GM23248 (cell line): ENCODE results near the gene ZBTB43. TPM values are rescaled to one million over a fixed set of nuclear protein-coding genes. Genes with fewer than 3 reads are reported as not detected.
"Not testable (repeated sequence)": the region's sequence is repeated elsewhere in the genome, so short reads cannot be mapped to it uniquely, and the experiment has no call there.

Experiments
- DNase-seq: peaks from one replicate; pipeline ENCODE4 v3.0.0-alpha.2; 2015
- H2AFZ ChIP-seq: fragments of 200-600 bp; sonication (generic); 2 replicates; pipeline ENCODE4 v1.6.1; 2016; ENCODE audit warnings: antibody characterized with exemption
- H3F3A ChIP-seq: fragments of 200-600 bp; sonication (generic); 2 replicates; pipeline ENCODE4 v1.6.1; 2016; ENCODE audit warnings: mild to moderate bottlenecking, antibody characterized with exemption, mixed run types; ENCODE audit not compliant: insufficient read depth
- H3K27ac ChIP-seq: fragments of 200-600 bp; sonication (generic); 2 replicates; pipeline ENCODE4 v1.5.1; 2016; ENCODE audit warnings: mild to moderate bottlenecking
- H3K27me3 ChIP-seq: fragments of 200-600 bp; sonication (generic); replicated peaks from 2 replicates; pipeline ENCODE4 v1.6.1; 2016; ENCODE audit warnings: mild to moderate bottlenecking; ENCODE audit not compliant: insufficient read depth
- H3K36me3 ChIP-seq: fragments of 200-600 bp; sonication (generic); 2 replicates; pipeline ENCODE4 v1.6.1; 2016; ENCODE audit warnings: low read depth, mild to moderate bottlenecking
- H3K4me1 ChIP-seq: fragments of 200-600 bp; sonication (generic); 2 replicates; pipeline ENCODE4 v1.6.1; 2016; ENCODE audit warnings: mild to moderate bottlenecking; ENCODE audit not compliant: insufficient read depth
- H3K4me2 ChIP-seq: fragments of 200-600 bp; sonication (generic); one replicate; pipeline ENCODE4 v1.6.1; 2016; ENCODE audit warnings: mild to moderate bottlenecking; ENCODE audit not compliant: unreplicated experiment
- H3K4me3 ChIP-seq: fragments of 200-600 bp; sonication (generic); 2 replicates; pipeline ENCODE4 v1.5.1; 2016; ENCODE audit warnings: mild to moderate bottlenecking
- H3K79me2 ChIP-seq: fragments of 200-600 bp; sonication (generic); 2 replicates; pipeline ENCODE4 v1.6.1; 2016; ENCODE audit warnings: mild to moderate bottlenecking; ENCODE audit not compliant: insufficient read depth
- H3K9ac ChIP-seq: fragments of 200-600 bp; sonication (generic); 2 replicates; pipeline ENCODE4 v1.6.1; 2016; ENCODE audit warnings: mild to moderate bottlenecking
- H3K9me2 ChIP-seq: fragments of 200-600 bp; sonication (generic); 2 replicates; pipeline ENCODE4 v1.6.1; 2016; ENCODE audit warnings: mixed run types, mild to moderate bottlenecking, moderate library complexity; ENCODE audit not compliant: insufficient read depth
- H3K9me3 ChIP-seq: fragments of 200-600 bp; sonication (generic); one replicate; pipeline ENCODE4 v1.6.1; 2017; ENCODE audit warnings: low read depth
- H4K20me1 ChIP-seq: fragments of 200-600 bp; sonication (generic); 2 replicates; pipeline ENCODE4 v1.6.0; 2016; ENCODE audit not compliant: insufficient read depth
- EZH2 ChIP-seq: fragments of 200-600 bp; sonication (generic); IDR thresholded peaks from 2 replicates; pipeline ENCODE4 v1.6.1; 2018; ENCODE audit warnings: antibody characterized with exemption, mild to moderate bottlenecking; ENCODE audit not compliant: insufficient read depth, poor library complexity, severe bottlenecking
- EZH2phosphoT487 ChIP-seq: fragments of 200-600 bp; sonication (generic); IDR thresholded peaks from 2 replicates; pipeline ENCODE4 v1.6.1; 2018; ENCODE audit warnings: antibody characterized with exemption, moderate library complexity, mild to moderate bottlenecking, low read depth; ENCODE audit not compliant: insufficient read depth
- WGBS, 2 experiments: methylation state at CpG; one replicate each; pipeline ENCODE4 v1.1.6; 2015 to 2017; ENCODE audit warnings: low lambda C conversion rate in 2 of 2, low coverage in 1 of 2; ENCODE audit errors: missing lambda C conversion rate in 2 of 2; 5-methylcytosine and 5-hydroxymethylcytosine counted together
- in situ Hi-C: fragments of 300-500 bp; cut with MboI; formaldehyde crosslinking; loops from 2 replicates; pipeline ENCODE4 v1.15.0; 2020
- polyA plus RNA-seq: library from polyadenylated mRNA; unstranded; fragments of >200 nt; fragmentation: Nextera tagmentation; extraction: Ambion mirVana; gene quantifications from 2 replicates; pipeline ENCODE4 v1.2.1, GENCODE V29; 2016
- total RNA-seq: library from RNA; depleted of rRNA; stranded (reverse); fragments of >200 nt; shearing (Covaris generic); gene quantifications from 2 replicates; pipeline ENCODE4 v1.2.3, GENCODE V29; 2014

ZBTB43 gene
- total and polyA plus RNA-seq, 2 experiments from 2014 or later, result 8.5 to 12.3 TPM

GRCh38 chr9:126806336-126806735, 1.5 kb downstream of the ZBTB43 start:
- H3K4me3 ChIP-seq, result peak overlapping the region; percentile 92
- TF ChIP-seq EZH2phosphoT487, result no peak
- no peak for TF ChIP-seq EZH2
- no peaks in the 10 kb centered on the region for H3K9me2 ChIP-seq
- no peak overlapping the region for H2AFZ ChIP-seq
- DNase-seq, result peak; percentile 72
- H3K9me3 ChIP-seq, result no peaks in the 10 kb centered on the region
- peaks cover 21% of the 10 kb centered on the region for H3F3A ChIP-seq
- peaks cover 64% of the 10 kb centered on the region for H3K79me2 ChIP-seq
- peak overlapping the region; percentile 97 for H3K4me2 ChIP-seq
- H3K4me1 ChIP-seq, result peaks cover 38% of the 10 kb centered on the region
- in situ Hi-C loops, result no loop called here
- H3K27ac ChIP-seq, result peak overlapping the region; percentile 96
- H3K27me3 ChIP-seq, result no peaks in the 10 kb centered on the region
- H4K20me1 ChIP-seq, result peaks cover 5% of the 10 kb centered on the region; the same call in 1 of the 2 replicates
- H3K36me3 ChIP-seq, result peaks cover 4% of the 10 kb centered on the region; the same call in 1 of the 2 replicates
- peak overlapping the region; percentile 95 for H3K9ac ChIP-seq
- 10 to 21% methylated on average over 2 of the region's 2 CpGs for whole genome bisulfite sequencing, 2 experiments

- Histone ChIP-seq H3K27ac (peak overlapping the region; percentile 19; the same call in 1 of the 2 replicates), H3K4me1 (peaks cover 38% of the 10 kb centered on the region), H3K4me3 (no peak overlapping the region), H3K9me2 (no peaks in the 10 kb centered on the region), H3K36me3 (peaks cover 21% of the 10 kb centered on the region), H3F3A (peaks cover 21% of the 10 kb centered on the region), H3K4me2 (peak overlapping the region; percentile 43), H4K20me1 (peaks cover 11% of the 10 kb centered on the region; the same call in 1 of the 2 replicates), H2AFZ (no peak overlapping the region), H3K9me3 (no peaks in the 10 kb centered on the region), H3K79me2 (peaks cover 92% of the 10 kb centered on the region), H3K9ac (no peak overlapping the region), H3K27me3 (no peaks in the 10 kb centered on the region)
- 51 to 54% methylated on average over 3 of the region's 3 CpGs for WGBS, 2 experiments
- peak; percentile 55 for DNase-seq
- in situ Hi-C loops, result no loop called here
- TF ChIP-seq EZH2 (no peak), EZH2phosphoT487 (no peak)
Measured at GRCh38 chr9:126809068-126809467, 4.2 kb downstream of the ZBTB43 start.

- peaks cover 21% of the 10 kb centered on the region for H3F3A ChIP-seq
- H3K27ac ChIP-seq, H3K4me3 ChIP-seq, in situ Hi-C loops, H3K9ac ChIP-seq, H3K4me2 ChIP-seq, H3K27me3 ChIP-seq, H3K9me3 ChIP-seq, DNase-seq, H3K9me2 ChIP-seq, H2AFZ ChIP-seq: not testable (repeated sequence)
- 93% methylated on average over 10 to 12 of the region's 12 CpGs for WGBS, 2 experiments
- H3K36me3 ChIP-seq, result peaks cover 26% of the 10 kb centered on the region
- peaks cover 38% of the 10 kb centered on the region for H3K4me1 ChIP-seq
- peaks cover 98% of the 10 kb centered on the region for H3K79me2 ChIP-seq
- H4K20me1 ChIP-seq, result peaks cover 11% of the 10 kb centered on the region; the same call in 1 of the 2 replicates
Measured at GRCh38 chr9:126810221-126810620, 5.4 kb downstream of the ZBTB43 start.

- H3K27ac ChIP-seq, result no peak overlapping the region
Measured at GRCh38 chr9:126813072-126813471, 8.2 kb downstream of the ZBTB43 start.

GRCh38 chr9:126814091-126814490, 9.3 kb downstream of the ZBTB43 start:
- no peaks in the 10 kb centered on the region for H3F3A ChIP-seq
- no peak for TF ChIP-seq EZH2phosphoT487
- H3K27me3 ChIP-seq, result no peaks in the 10 kb centered on the region
- no peak for DNase-seq
- no peak overlapping the region for H3K4me3 ChIP-seq
- no peak overlapping the region for H3K9ac ChIP-seq
- peaks cover 7% of the 10 kb centered on the region; the same call in 1 of the 2 replicates for H3K4me1 ChIP-seq
- no peaks in the 10 kb centered on the region for H3K9me2 ChIP-seq
- peaks cover 98% of the 10 kb centered on the region for H3K79me2 ChIP-seq
- H3K36me3 ChIP-seq, result peaks cover 35% of the 10 kb centered on the region
- H3K4me2 ChIP-seq, result no peak overlapping the region
- in situ Hi-C loops, result no loop called here
- H4K20me1 ChIP-seq, result peaks cover 6% of the 10 kb centered on the region; the same call in 1 of the 2 replicates
- H2AFZ ChIP-seq, result no peak overlapping the region
- H3K27ac ChIP-seq, result no peak overlapping the region
- H3K9me3 ChIP-seq, result peaks cover 5% of the 10 kb centered on the region

More at GRCh38 chr9:126813072-126813471, 8.2 kb downstream of the ZBTB43 start:
- DNase-seq, result no peak
- Histone ChIP-seq H3K4me2 (no peak overlapping the region), H3K4me3 (no peak overlapping the region), H3K9ac (no peak overlapping the region), H3K27me3 (no peaks in the 10 kb centered on the region), H4K20me1 (peaks cover 6% of the 10 kb centered on the region; the same call in 1 of the 2 replicates), H3K9me2 (no peaks in the 10 kb centered on the region), H3K36me3 (peaks cover 26% of the 10 kb centered on the region), H3K9me3 (no peaks in the 10 kb centered on the region), H3K79me2 (peaks cover 98% of the 10 kb centered on the region), H3K4me1 (peaks cover 18% of the 10 kb centered on the region), H3F3A (no peaks in the 10 kb centered on the region), H2AFZ (no peak overlapping the region)
- TF ChIP-seq EZH2phosphoT487 (no peak), EZH2 (no peak)
- in situ Hi-C loops, result no loop called here
- WGBS, 2 experiments, result 97% methylated on average over 11 of the region's 11 CpGs

- H3K4me3 ChIP-seq, H3K9me3 ChIP-seq, H4K20me1 ChIP-seq, H2AFZ ChIP-seq, in situ Hi-C loops, H3K27me3 ChIP-seq, H3K9me2 ChIP-seq, DNase-seq, H3F3A ChIP-seq, H3K27ac ChIP-seq, H3K4me2 ChIP-seq, H3K4me1 ChIP-seq, H3K9ac ChIP-seq: not testable (repeated sequence)
- 96 to 98% methylated on average over 7 of the region's 7 CpGs for WGBS, 2 experiments
- peaks cover 39% of the 10 kb centered on the region for H3K36me3 ChIP-seq
- H3K79me2 ChIP-seq, result peaks cover 98% of the 10 kb centered on the region
Measured at GRCh38 chr9:126817615-126818014, 12.8 kb downstream of the ZBTB43 start.
